HG03066 (cell line): ENCODE results near the gene KCNIP1.

Source experiments
- ATAC-seq: cut with Tn5 transposase; IDR thresholded peaks from one replicate; pipeline ENCODE4 v1.9.1; 2021; ENCODE audit warnings: low read depth; ENCODE audit not compliant: unreplicated experiment

KCNIP1 gene

GRCh38 chr5:170638051-170638450, 134.2 kb downstream of the KCNIP1 start:
- ATAC-seq = no peak

GRCh38 chr5:170638454-170639220, 134.8 kb downstream of the KCNIP1 start:
- ATAC-seq = peak; percentile 83

GRCh38 chr5:170639221-170639925, 135.6 kb downstream of the KCNIP1 start:
- no peak for ATAC-seq

GRCh38 chr5:170640731-170641588, 137.1 kb downstream of the KCNIP1 start:
- no peak for ATAC-seq

- ATAC-seq = no peak
Measured at GRCh38 chr5:170641589-170642031, 137.8 kb downstream of the KCNIP1 start.

GRCh38 chr5:170642066-170642735, 138.4 kb downstream of the KCNIP1 start:
- ATAC-seq = no peak

GRCh38 chr5:170642776-170643436, 139.1 kb downstream of the KCNIP1 start:
- ATAC-seq = no peak

GRCh38 chr5:170643591-170643990, 139.8 kb downstream of the KCNIP1 start:
- no peak for ATAC-seq

- no peak for ATAC-seq
Measured at GRCh38 chr5:170644501-170644900, 140.7 kb downstream of the KCNIP1 start.

- ATAC-seq = no peak
Measured at GRCh38 chr5:170648541-170648940, 144.7 kb downstream of the KCNIP1 start.

- no peak for ATAC-seq
Measured at GRCh38 chr5:170650850-170651249, 147.0 kb downstream of the KCNIP1 start.

GRCh38 chr5:170651604-170652277, 147.9 kb downstream of the KCNIP1 start:
- no peak for ATAC-seq

GRCh38 chr5:170655476-170655875, 151.7 kb downstream of the KCNIP1 start:
- no peak for ATAC-seq

- no peak for ATAC-seq
Measured at GRCh38 chr5:170655920-170656319, 152.1 kb downstream of the KCNIP1 start.

- no peak for ATAC-seq
Measured at GRCh38 chr5:170656346-170656745, 152.5 kb downstream of the KCNIP1 start.

GRCh38 chr5:170660531-170660930, 156.7 kb downstream of the KCNIP1 start:
- ATAC-seq = no peak

- no peak for ATAC-seq
Measured at GRCh38 chr5:170662966-170663365, 159.1 kb downstream of the KCNIP1 start.

GRCh38 chr5:170678811-170679210, 175.0 kb downstream of the KCNIP1 start:
- ATAC-seq = no peak

GRCh38 chr5:170681013-170681433, 177.2 kb downstream of the KCNIP1 start:
- peak; percentile 68 for ATAC-seq
